Psoas muscle (tissue), 8 donors: ENCODE measurements around the gene C5. TPM values are rescaled to one million over a fixed set of nuclear protein-coding genes. Genes with fewer than 3 reads are reported as not detected.

ENCODE experiments used
- ATAC-seq, 4 donors: fragments of 200-7000 bp; cut with Tn5 transposase; one replicate each; pipeline ENCODE4 v1.9.1; 2020; ENCODE audit warnings: moderate library complexity in 3 of 4, mild to moderate bottlenecking in 2 of 4
- DNase-seq, 2 donors: peaks; one replicate each; pipeline ENCODE4 v3.0.0-alpha.2; 2020
- H3K27ac ChIP-seq: fragments of 200-600 bp; one replicate; pipeline ENCODE4 v1.8.0; 2022
- H3K27me3 ChIP-seq, 3 donors: fragments of 200-600 bp in 1 of 3; one replicate each; pipeline versions ENCODE4 v1.6.1 to v1.8.0; 2013 to 2022; ENCODE audit warnings: low read length in 2 of 3, mild to moderate bottlenecking in 2 of 3, moderate library complexity in 1 of 3; ENCODE audit not compliant: insufficient read depth in 3 of 3
- H3K36me3 ChIP-seq, 2 donors: fragments of 200-600 bp in 1 of 2; one replicate each; pipeline versions ENCODE4 v1.6.1 to v1.8.0; 2013 to 2022; ENCODE audit warnings: low read depth in 1 of 2, mild to moderate bottlenecking in 1 of 2, moderate library complexity in 1 of 2; ENCODE audit not compliant: insufficient read depth in 1 of 2
- H3K4me1 ChIP-seq: fragments of 200-600 bp; one replicate; pipeline ENCODE4 v1.8.0; 2022
- H3K4me3 ChIP-seq: fragments of 200-600 bp; one replicate; pipeline ENCODE4 v1.8.0; 2022; ENCODE audit warnings: mild to moderate bottlenecking
- H3K9me3 ChIP-seq: fragments of 200-600 bp; one replicate; pipeline ENCODE4 v1.8.0; 2022
- WGBS, 3 donors: extraction: QIAGEN DNeasy Blood & Tissue Kit; methylation state at CpG; one replicate each; pipeline versions ENCODE4 v1.1.6 to v1.1.7; 2013; 5-methylcytosine and 5-hydroxymethylcytosine counted together
- intact Hi-C, 2 donors: fragments of 100-400 bp; cut with DNase I; formaldehyde crosslinking; loops; one replicate each; pipeline versions ENCODE4 v1.11.0 to v1.14.2; 2022
- polyA plus RNA-seq, 3 donors: library from polyadenylated mRNA; stranded (reverse); fragments of 200-250 nt; gene quantifications; one replicate each; pipeline ENCODE4 v1.2.3, GENCODE V29; 2013
- total RNA-seq, 4 donors: library from RNA; stranded (reverse); fragmentation: NEBNext Ultra II Directional in 2 of 4; extraction: Animal tissue kit (Norgen Biotek cat#: 25700) in 2 of 4; gene quantifications; one replicate each; pipeline versions ENCODE4 v1.2.1 to v1.2.4, GENCODE V29; 2021 to 2023
- TF ChIP-seq, protein P1 (sequence below): fragments of 200-600 bp; IDR thresholded peaks from one replicate; pipeline ENCODE4 v1.8.0; 2022; ENCODE audit warnings: antibody characterized with exemption
- donor health status: healthy with polysubstance abuse.
- donor health status: DM: no; HTN: no; CAD: no; lungs with moderate emphysema.
- donor health status: Bipolar disorder and iron deficiency.
- donor health status: healthy.
- donor health status: DM: yes; HTN: yes; CAD: no.
- donor health status: DM: no; HTN: no; CAD: no.
- donor health status: DM: no; HTN: no; CAD: no.
- donor health status: DM: yes; HTN: yes; CAD: no.

Gene C5
- total and polyA plus RNA-seq, 7 donors = 0.13 to 1.1 (median 0.39) TPM

- 86 to 91% (median 87%) methylated on average over 2 of the region's 2 CpGs for WGBS, 3 donors
- H3K9me3 ChIP-seq = no peaks in the 10 kb centered on the region
- no peak overlapping the region for H3K27ac ChIP-seq
- ATAC-seq = no peak
- no peaks in the 10 kb centered on the region for H3K27me3 ChIP-seq
- DNase-seq = no peak
- TF ChIP-seq, protein P1, sequence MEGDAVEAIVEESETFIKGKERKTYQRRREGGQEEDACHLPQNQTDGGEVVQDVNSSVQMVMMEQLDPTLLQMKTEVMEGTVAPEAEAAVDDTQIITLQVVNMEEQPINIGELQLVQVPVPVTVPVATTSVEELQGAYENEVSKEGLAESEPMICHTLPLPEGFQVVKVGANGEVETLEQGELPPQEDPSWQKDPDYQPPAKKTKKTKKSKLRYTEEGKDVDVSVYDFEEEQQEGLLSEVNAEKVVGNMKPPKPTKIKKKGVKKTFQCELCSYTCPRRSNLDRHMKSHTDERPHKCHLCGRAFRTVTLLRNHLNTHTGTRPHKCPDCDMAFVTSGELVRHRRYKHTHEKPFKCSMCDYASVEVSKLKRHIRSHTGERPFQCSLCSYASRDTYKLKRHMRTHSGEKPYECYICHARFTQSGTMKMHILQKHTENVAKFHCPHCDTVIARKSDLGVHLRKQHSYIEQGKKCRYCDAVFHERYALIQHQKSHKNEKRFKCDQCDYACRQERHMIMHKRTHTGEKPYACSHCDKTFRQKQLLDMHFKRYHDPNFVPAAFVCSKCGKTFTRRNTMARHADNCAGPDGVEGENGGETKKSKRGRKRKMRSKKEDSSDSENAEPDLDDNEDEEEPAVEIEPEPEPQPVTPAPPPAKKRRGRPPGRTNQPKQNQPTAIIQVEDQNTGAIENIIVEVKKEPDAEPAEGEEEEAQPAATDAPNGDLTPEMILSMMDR = no peak
- no peak overlapping the region for H3K4me3 ChIP-seq
- H3K36me3 ChIP-seq = no peaks in the 10 kb centered on the region
- intact Hi-C loops = loop anchor here in 1 of 2 donors (5.0 to 10.0 kb wide), 3 partner anchors 68 to 298 kb away; no protein-coding TSS in a partner anchor
- no peaks in the 10 kb centered on the region for H3K4me1 ChIP-seq
Observed at GRCh38 chr9:121055642-121056143, 5.6 kb upstream of the C5 start.

GRCh38 chr9:121053544-121053943 lies 3.5 kb upstream of the C5 start:
- ATAC-seq (no peak), DNase-seq (no peak)
- TF ChIP-seq, protein P1 = no peak
- intact Hi-C loops = loop anchor here in 1 of 2 donors (10.0 kb wide), 1 partner anchor 189 kb away; no protein-coding TSS in a partner anchor
- Histone ChIP-seq H3K27me3 (no peaks in the 10 kb centered on the region), H3K36me3 (no peaks in the 10 kb centered on the region), H3K4me3 (no peak overlapping the region), H3K9me3 (no peaks in the 10 kb centered on the region), H3K4me1 (no peaks in the 10 kb centered on the region), H3K27ac (no peak overlapping the region)
- 66 to 76% (median 76%) methylated on average over 4 of the region's 4 CpGs for WGBS, 3 donors

DNA sequence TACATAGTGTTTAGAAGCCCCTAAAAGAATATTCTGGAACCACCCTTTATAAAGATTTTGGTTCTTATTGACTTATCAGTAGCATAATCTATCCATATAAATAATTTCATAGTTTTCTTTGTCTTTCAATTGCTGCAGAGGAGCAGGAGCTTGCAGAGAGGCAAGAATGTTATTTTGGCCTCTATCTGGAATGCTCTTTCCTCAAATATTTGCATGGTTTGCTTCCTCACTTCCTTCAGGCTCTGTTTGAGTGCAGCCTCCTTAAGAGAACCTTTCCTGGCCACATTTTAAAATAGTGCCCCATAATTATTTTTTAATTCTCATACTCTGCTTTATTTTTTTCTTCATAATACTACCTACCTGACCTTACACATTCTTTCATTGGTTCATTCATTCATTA lies 1.5 kb downstream of the C5 start:
- H3K27me3 ChIP-seq = no peaks in the 10 kb centered on the region
- H3K36me3 ChIP-seq = no peaks in the 10 kb centered on the region
- no peak overlapping the region for H3K4me3 ChIP-seq
- H3K27ac ChIP-seq = no peak overlapping the region
- H3K4me1 ChIP-seq = no peaks in the 10 kb centered on the region
- intact Hi-C loops = no loop called here
- DNase-seq = no peak
- no peaks in the 10 kb centered on the region for H3K9me3 ChIP-seq
- no peak for ATAC-seq
- TF ChIP-seq, protein P1 = no peak

GRCh38 chr9:121048175-121048574 lies 1.9 kb downstream of the C5 start:
- H3K27me3 ChIP-seq = no peaks in the 10 kb centered on the region
- H3K4me3 ChIP-seq = no peak overlapping the region
- TF ChIP-seq, protein P1 = no peak
- no peak for ATAC-seq
- H3K4me1 ChIP-seq = no peaks in the 10 kb centered on the region
- DNase-seq = no peak
- intact Hi-C loops = no loop called here
- H3K9me3 ChIP-seq = no peaks in the 10 kb centered on the region
- no peaks in the 10 kb centered on the region for H3K36me3 ChIP-seq
- H3K27ac ChIP-seq = no peak overlapping the region
- 93 to 96% (median 95%) methylated on average over 2 of the region's 2 CpGs for WGBS, 3 donors

- no peaks in the 10 kb centered on the region for H3K9me3 ChIP-seq
- no peak overlapping the region for H3K27ac ChIP-seq
- DNase-seq (no peak), ATAC-seq (no peak)
- H3K27me3 ChIP-seq = no peaks in the 10 kb centered on the region
- TF ChIP-seq, protein P1 = no peak
- intact Hi-C loops = no loop called here
- H3K4me1 ChIP-seq = no peaks in the 10 kb centered on the region
- no peak overlapping the region for H3K4me3 ChIP-seq
- H3K36me3 ChIP-seq = no peaks in the 10 kb centered on the region
Observed at GRCh38 chr9:121038804-121039203, 11.3 kb downstream of the C5 start.
